Body of pancreas (tissue), 4 donors: ENCODE results near the gene REXO1. TPM values are rescaled to one million over a fixed set of nuclear protein-coding genes. Genes with fewer than 3 reads are reported as not detected.

Source experiments
- ATAC-seq: fragments of 150-250 bp; one replicate; pipeline ENCODE4 v1.9.1; 2016
- DNase-seq, 4 donors: peaks; one replicate each; pipeline ENCODE4 v3.0.0-alpha.2; 2019
- H3K27ac ChIP-seq, 4 donors: fragments of 200-600 bp; sonication (generic); 1 replicate in 3 of 4; 2 replicates in 1 of 4; pipeline versions ENCODE4 v1.5.1 to v1.6.1; 2016 to 2019; ENCODE audit warnings: mild to moderate bottlenecking in 1 of 4, mixed read lengths in 1 of 4, moderate library complexity in 1 of 4
- H3K27me3 ChIP-seq, 2 donors: fragments of 200-600 bp; sonication (generic); one replicate each; pipeline ENCODE4 v1.6.0; 2016; ENCODE audit warnings: mild to moderate bottlenecking in 1 of 2
- H3K36me3 ChIP-seq, 2 donors: fragments of 200-600 bp; sonication (generic); replicated peaks in 1 of 2; 2 replicates each; pipeline ENCODE4 v1.5.1; 2016; ENCODE audit warnings: low read depth in 2 of 2; ENCODE audit not compliant: insufficient read depth in 1 of 2
- H3K4me1 ChIP-seq: fragments of 200-600 bp; sonication (generic); one replicate; pipeline ENCODE4 v1.6.0; 2016
- H3K4me3 ChIP-seq, 2 donors: fragments of 200-600 bp; sonication (generic); 1 replicate in 1 of 2; 2 replicates in 1 of 2; pipeline ENCODE4 v1.5.1; 2016 to 2019
- H3K9me3 ChIP-seq, 3 donors: fragments of 200-600 bp; sonication (generic); 1 replicate in 2 of 3; 2 replicates in 1 of 3; pipeline ENCODE4 v1.5.1; 2016
- POLR2A ChIP-seq, 3 donors: fragments of 450-650 bp; IDR thresholded peaks; one replicate each; pipeline ENCODE4 v1.6.1; 2016; ENCODE audit warnings: antibody characterized with exemption in 3 of 3, mild to moderate bottlenecking in 2 of 3
- WGBS, 2 donors: methylation state at CpG; one replicate each; pipeline ENCODE4 v1.1.5; 2017; 5-methylcytosine and 5-hydroxymethylcytosine counted together
- intact Hi-C: fragments of 100-400 bp; cut with DNase I; formaldehyde crosslinking; loops from one replicate; pipeline ENCODE4 v1.15.1; 2023
- total RNA-seq, 2 donors: library from RNA; depleted of rRNA; stranded (reverse); fragments of >200 nt; gene quantifications; one replicate each; pipeline ENCODE4 v1.1.0, GENCODE V29; 2016
- TF ChIP-seq, protein P1 (sequence below), 7 experiments: fragments of 450-650 bp in 4 of 7; fragments of 200-600 bp in 3 of 7; sonication (generic) in 3 of 7; IDR thresholded peaks; one replicate each; pipeline ENCODE4 v1.5.1; 2016 to 2019; ENCODE audit warnings: antibody characterized with exemption in 7 of 7

REXO1 gene
- total RNA-seq, 2 donors from 2014 or later: 16.6 to 19.8 TPM

DNA sequence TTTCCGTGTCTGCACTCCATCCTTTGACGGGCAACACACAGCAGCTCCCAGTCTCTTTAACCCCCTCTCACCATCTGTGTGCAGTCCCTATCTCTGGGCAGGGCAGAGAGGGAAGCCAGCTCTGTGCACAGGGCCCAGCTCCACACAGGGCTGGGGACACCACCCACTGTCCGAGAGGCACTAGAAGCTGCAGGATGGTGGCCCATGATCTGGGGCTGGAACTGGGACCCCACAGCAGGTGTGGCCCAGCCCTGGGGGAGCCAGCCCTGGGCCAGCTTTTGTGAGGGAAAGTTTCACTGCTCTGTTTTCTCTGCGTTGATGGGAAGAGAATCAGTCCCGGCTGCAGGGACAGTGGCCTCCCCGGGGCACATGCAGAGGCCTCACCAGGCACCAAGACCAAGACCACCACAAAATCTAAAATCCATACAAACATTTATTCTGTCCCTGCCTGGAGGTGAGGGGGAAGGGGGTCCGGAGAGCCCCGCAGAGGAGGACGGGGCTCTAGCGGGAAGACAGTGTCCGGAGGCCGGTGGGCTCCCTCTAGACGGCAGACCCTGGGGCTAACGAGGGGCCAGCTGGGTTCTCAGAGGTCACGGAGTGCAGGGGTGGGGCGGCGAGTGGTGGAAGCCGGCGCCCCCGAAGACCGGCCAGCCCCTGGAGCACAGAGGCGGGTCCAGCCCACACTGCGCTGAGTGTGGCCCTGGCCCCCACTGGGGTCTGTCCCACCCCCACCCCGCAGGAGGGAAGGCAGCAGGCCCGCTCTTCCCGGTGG, 33.3 kb downstream of the REXO1 start:
- no peaks in the 10 kb centered on the region for H3K27me3 ChIP-seq
- TF ChIP-seq, protein P1, sequence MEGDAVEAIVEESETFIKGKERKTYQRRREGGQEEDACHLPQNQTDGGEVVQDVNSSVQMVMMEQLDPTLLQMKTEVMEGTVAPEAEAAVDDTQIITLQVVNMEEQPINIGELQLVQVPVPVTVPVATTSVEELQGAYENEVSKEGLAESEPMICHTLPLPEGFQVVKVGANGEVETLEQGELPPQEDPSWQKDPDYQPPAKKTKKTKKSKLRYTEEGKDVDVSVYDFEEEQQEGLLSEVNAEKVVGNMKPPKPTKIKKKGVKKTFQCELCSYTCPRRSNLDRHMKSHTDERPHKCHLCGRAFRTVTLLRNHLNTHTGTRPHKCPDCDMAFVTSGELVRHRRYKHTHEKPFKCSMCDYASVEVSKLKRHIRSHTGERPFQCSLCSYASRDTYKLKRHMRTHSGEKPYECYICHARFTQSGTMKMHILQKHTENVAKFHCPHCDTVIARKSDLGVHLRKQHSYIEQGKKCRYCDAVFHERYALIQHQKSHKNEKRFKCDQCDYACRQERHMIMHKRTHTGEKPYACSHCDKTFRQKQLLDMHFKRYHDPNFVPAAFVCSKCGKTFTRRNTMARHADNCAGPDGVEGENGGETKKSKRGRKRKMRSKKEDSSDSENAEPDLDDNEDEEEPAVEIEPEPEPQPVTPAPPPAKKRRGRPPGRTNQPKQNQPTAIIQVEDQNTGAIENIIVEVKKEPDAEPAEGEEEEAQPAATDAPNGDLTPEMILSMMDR (IDR thresholded peaks at IDR 0.05): no peak
- no peak for TF ChIP-seq POLR2A (IDR thresholded peaks at IDR 0.05)
- H3K27ac ChIP-seq: no peak overlapping the region
- no peak overlapping the region for H3K4me3 ChIP-seq
- intact Hi-C loops: no loop called here
- DNase-seq (no peak), ATAC-seq (no peak)
- 86 to 91% methylated on average over 24 of the region's 26 CpGs for WGBS, 2 donors
- H3K9me3 ChIP-seq: no peaks in the 10 kb centered on the region
- peaks cover 22% of the 10 kb centered on the region for H3K4me1 ChIP-seq
- H3K36me3 ChIP-seq: peaks cover 20 to 37% of the 10 kb centered on the region in 2 donors

DNA sequence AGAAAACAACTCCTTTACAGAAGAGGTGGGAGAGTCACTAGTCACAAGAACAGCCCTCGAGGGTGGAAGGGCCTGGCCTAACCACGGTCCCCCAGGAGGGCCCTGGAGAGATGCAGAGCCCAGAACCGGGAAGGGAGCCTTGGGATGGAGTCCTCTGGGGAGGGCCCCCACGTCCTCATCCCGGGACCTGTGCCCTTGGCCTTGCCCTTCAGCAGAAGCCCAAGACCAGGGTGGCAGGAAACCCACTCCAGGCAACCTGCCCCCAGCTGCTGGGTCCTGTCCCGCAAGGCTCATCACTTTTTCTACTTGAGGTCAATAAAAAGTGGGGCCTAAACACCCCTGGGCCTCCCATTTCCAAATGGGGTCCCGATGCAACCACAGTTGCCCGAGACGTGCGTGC, 33.9 kb downstream of the REXO1 start:
- H3K27me3 ChIP-seq: no peaks in the 10 kb centered on the region
- 70 to 79% methylated on average over 10 of the region's 10 CpGs for WGBS, 2 donors
- ATAC-seq: no peak
- TF ChIP-seq, protein P1 (IDR thresholded peaks at IDR 0.05): no peak
- TF ChIP-seq POLR2A (IDR thresholded peaks at IDR 0.05): no peak
- H3K27ac ChIP-seq: no peak overlapping the region
- no peaks in the 10 kb centered on the region for H3K9me3 ChIP-seq
- no peak overlapping the region for H3K4me3 ChIP-seq
- no peak for DNase-seq
- peaks cover 22% of the 10 kb centered on the region for H3K4me1 ChIP-seq
- peaks cover 20 to 33% of the 10 kb centered on the region in 2 donors for H3K36me3 ChIP-seq
- intact Hi-C loops: no loop called here

DNA sequence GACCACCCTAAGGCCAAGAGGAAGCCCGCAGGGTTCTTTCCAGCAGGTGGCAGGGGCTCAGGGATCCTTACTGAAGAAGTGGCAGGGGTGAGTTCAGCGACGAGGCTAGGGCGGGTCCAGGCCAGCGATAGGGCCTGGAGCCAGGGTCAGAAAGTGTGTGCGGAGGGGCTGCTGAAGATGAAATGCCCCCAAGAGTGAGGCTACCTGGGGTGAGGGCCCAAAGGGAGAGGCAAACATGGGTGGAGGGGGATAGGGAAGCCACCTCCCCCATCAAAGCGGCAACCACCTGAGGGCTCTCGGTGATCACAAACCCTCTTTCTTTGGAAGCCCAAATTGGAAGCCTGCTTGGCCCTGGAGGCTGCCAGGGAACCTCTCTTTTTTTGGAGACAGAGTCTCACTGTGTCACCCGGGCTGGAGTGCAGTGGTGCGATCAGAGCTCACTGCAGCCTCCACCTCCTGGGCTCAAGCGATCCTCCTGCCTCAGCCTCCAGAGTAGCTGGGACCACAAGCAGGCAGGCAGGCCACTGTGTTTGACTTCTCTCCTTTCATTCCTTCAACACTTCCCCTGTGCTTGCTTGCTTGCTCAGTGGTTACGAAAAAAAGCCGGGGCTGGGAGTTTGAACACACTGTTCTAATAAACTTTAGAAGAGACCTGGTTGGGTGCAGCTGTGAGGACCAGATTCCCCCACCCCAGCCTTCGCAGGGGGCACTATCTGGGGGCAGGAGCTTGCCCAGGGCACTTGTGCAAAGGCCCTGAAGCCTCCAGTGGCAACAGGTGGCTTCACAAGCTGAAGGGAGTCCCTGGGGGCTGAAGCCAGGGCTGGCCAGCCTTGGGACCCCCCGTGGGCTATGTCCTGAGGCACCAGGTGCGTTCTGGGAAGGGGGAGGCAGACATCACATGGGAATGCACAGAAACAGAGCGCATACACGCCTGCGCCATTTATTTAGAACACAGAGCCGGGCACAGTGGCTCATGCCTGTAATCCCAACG, 34.8 kb downstream of the REXO1 start:
- ATAC-seq (no peak), DNase-seq (no peak)
- intact Hi-C loops: no loop called here
- H3K9me3 ChIP-seq: no peaks in the 10 kb centered on the region
- peaks cover 22% of the 10 kb centered on the region for H3K4me1 ChIP-seq
- WGBS, 2 donors: 56 to 61% methylated on average over 17 to 21 of the region's 21 CpGs
- H3K4me3 ChIP-seq: no peak overlapping the region
- H3K36me3 ChIP-seq: peaks cover 17 to 26% of the 10 kb centered on the region in 2 donors
- no peak overlapping the region for H3K27ac ChIP-seq
- no peaks in the 10 kb centered on the region for H3K27me3 ChIP-seq
- TF ChIP-seq, protein P1 (IDR thresholded peaks at IDR 0.05): no peak

DNA sequence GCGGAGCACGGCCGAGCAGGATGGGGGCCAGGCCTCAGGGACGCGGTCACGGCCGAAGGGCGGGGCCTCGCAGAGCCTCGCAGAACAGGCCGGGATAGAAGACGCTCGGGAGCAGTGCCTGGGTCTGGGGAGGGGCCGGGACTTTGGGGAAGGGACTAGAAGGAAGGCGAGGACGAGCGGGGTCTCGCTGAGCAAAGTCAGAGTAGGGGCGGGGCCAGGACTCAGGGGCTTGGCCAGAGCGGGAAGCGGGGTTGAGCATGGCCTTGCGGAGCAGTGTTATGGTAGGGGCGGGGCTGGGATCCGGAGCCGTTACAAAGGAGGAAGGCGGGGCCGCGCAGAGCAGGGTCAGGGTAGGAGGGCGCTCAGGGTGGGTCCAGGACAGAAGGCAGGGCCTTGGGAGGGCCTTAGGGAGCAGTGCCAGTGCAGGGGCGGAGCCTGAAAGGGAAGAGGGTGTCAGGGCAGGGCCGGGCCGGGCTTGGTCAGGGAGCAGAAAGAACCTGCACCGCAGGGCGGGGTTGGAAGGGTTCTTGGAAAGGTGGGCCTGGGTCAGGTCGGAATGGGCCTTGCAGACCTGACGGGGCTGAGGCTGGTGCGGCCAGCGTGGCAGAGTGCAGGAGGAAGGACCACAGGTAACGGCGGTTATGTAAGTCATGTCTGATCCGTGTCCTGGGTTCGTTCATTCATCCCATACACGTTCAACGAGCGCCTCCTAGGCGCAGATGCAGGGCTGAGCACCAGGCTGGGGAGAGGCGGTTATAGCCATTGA, 35.7 kb downstream of the REXO1 start:
- Histone ChIP-seq H3K27me3 (no peaks in the 10 kb centered on the region), H3K9me3 (no peaks in the 10 kb centered on the region), H3K4me1 (peaks cover 22% of the 10 kb centered on the region), H3K4me3 (peak overlapping the region in 1 of 2 donors; percentile 28), H3K36me3 (peaks cover 8 to 17% of the 10 kb centered on the region in 2 donors), H3K27ac (peak overlapping the region in 3 of 4 donors; percentile 19 to 82 (median 59))
- peak in 2 of 3 donors; percentile 36 to 55 for TF ChIP-seq POLR2A (IDR thresholded peaks at IDR 0.05)
- TF ChIP-seq, protein P1 (IDR thresholded peaks at IDR 0.05): peak; percentile 14 to 54 (median 42)
- peak; percentile 87 to 97 (median 92) for DNase-seq
- intact Hi-C loops: no loop called here
- ATAC-seq: peak; percentile 84
- WGBS, 2 donors: 0 to 1% methylated on average over 44 to 47 of the region's 47 CpGs
